A549 (cell line): ENCODE data around the gene DCXR. TPM values are rescaled to one million over a fixed set of nuclear protein-coding genes. Genes with fewer than 3 reads are reported as not detected.

Source experiments
- ATAC-seq, 2 experiments: fragments of 200-7000 bp in 1 of 2; fragments of >200 bp in 1 of 2; cut with Nextera tagmentation in 1 of 2; cut with Tn5 transposase in 1 of 2; 3 replicates each; pipeline versions ENCODE4 v1.8.0 to v1.9.1; 2018 to 2020; ENCODE audit warnings: mild to moderate bottlenecking in 1 of 2, moderate library complexity in 1 of 2
- CTCF ChIA-PET: fragments of 300-600 bp; sonication (Branson Sonifier 250); formaldehyde crosslinking; extraction: SDS; loops from one replicate; lab custom pipeline; 2021; ENCODE audit warnings: antibody characterized with exemption, inconsistent platforms; lab: Yijun Ruan, JAX
- POLR2A ChIA-PET: fragments of 350-600 bp; formaldehyde crosslinking; extraction: SDS; loops from one replicate; lab custom pipeline; 2021; ENCODE audit warnings: antibody characterized with exemption, inconsistent platforms; lab: Yijun Ruan, JAX
- DNase-seq, 2 experiments: peaks; one replicate each; pipeline versions ENCODE4 v3.0.0 to v3.0.0-alpha.2; 2011 to 2016; ENCODE audit warnings: low read depth in 1 of 2, low spot score in 1 of 2
- FAIRE-seq: peaks from 2 replicates; lab custom pipeline; 2011; peaks lifted over from hg19 to GRCh38; lab: Jason Lieb, UNC
- H3K27ac ChIP-seq, 2 experiments: fragments of >200 bp; sonication (Bioruptor Twin); formaldehyde crosslinking; 3 replicates each; pipeline ENCODE4 v1.5.1; 2016 to 2017
- H3K4me1 ChIP-seq: fragments of >200 bp; sonication (Bioruptor Twin); formaldehyde crosslinking; 3 replicates; pipeline ENCODE4 v1.6.1; 2016
- H3K4me2 ChIP-seq: fragments of >200 bp; sonication (Bioruptor Twin); formaldehyde crosslinking; 3 replicates; pipeline ENCODE4 v1.6.1; 2016
- H3K4me3 ChIP-seq: fragments of >200 bp; sonication (Bioruptor Twin); formaldehyde crosslinking; 3 replicates; pipeline ENCODE4 v1.5.1; 2016
- H3K9me3 ChIP-seq: fragments of >200 bp; sonication (Bioruptor Twin); formaldehyde crosslinking; 3 replicates; pipeline ENCODE4 v1.6.1; 2016
- CBX2 ChIP-seq: fragments of 200-600 bp; sonication (generic); IDR thresholded peaks from 2 replicates; pipeline ENCODE4 v1.6.1; 2016; ENCODE audit warnings: low read depth, mild to moderate bottlenecking, borderline replicate concordance
- EHF ChIP-seq: fragments of 250-450 bp; sonication (Bioruptor Pico); IDR thresholded peaks from 2 replicates; pipeline ENCODE4 v1.5.0; 2020; ENCODE audit warnings: mild to moderate bottlenecking
- EP300 ChIP-seq, 2 experiments: fragments of >200 bp; sonication (Bioruptor Twin); formaldehyde crosslinking; IDR thresholded peaks; 2 replicates in 1 of 2; 3 replicates in 1 of 2; pipeline ENCODE4 v1.6.1; 2016 to 2017
- FOSL2 ChIP-seq, 2 experiments: fragments of 450-650 bp in 1 of 2; fragments of >200 bp in 1 of 2; sonication (Bioruptor Twin) in 1 of 2; formaldehyde crosslinking; IDR thresholded peaks; 2 replicates each; pipeline versions ENCODE4 v1.5.0 to v1.6.1; 2016 to 2020; ENCODE audit warnings: mild to moderate bottlenecking in 1 of 2, moderate library complexity in 1 of 2
- FOXS1 ChIP-seq: fragments of 250-450 bp; sonication (Bioruptor Pico); IDR thresholded peaks from 2 replicates; pipeline ENCODE4 v1.5.0; 2020; ENCODE audit warnings: mild to moderate bottlenecking, moderate library complexity
- HDAC2 ChIP-seq: fragments of 200-600 bp; sonication (generic); IDR thresholded peaks from 2 replicates; pipeline ENCODE4 v1.6.1; 2016
- HOXA7 ChIP-seq: fragments of 250-450 bp; sonication (Bioruptor Pico); IDR thresholded peaks from 2 replicates; pipeline ENCODE4 v1.5.0; 2020; ENCODE audit warnings: mild to moderate bottlenecking, moderate library complexity
- JUN ChIP-seq, 2 experiments: fragments of >200 bp; sonication (Bioruptor Twin); formaldehyde crosslinking; IDR thresholded peaks; 2 replicates in 1 of 2; 3 replicates in 1 of 2; pipeline ENCODE4 v1.6.1; 2016 to 2017
- NFE2L2 ChIP-seq: fragments of 150-350 bp; conservative IDR thresholded peaks from 2 replicates; pipeline ENCODE4 v1.6.1; 2014; ENCODE audit warnings: low read length
- NPAS2 ChIP-seq: fragments of 250-450 bp; sonication (Bioruptor Pico); IDR thresholded peaks from 2 replicates; pipeline ENCODE4 v1.8.0; 2022; ENCODE audit warnings: mild to moderate bottlenecking, moderate library complexity, borderline replicate concordance
- POLR2A ChIP-seq: IDR thresholded peaks from 2 replicates; pipeline ENCODE4 v1.6.1; 2012; ENCODE audit warnings: mild to moderate bottlenecking, low read length
- RAD21 ChIP-seq, 2 experiments: fragments of >200 bp in 1 of 2; sonication (Bioruptor Twin) in 1 of 2; formaldehyde crosslinking in 1 of 2; IDR thresholded peaks in 1 of 2; conservative IDR thresholded peaks in 1 of 2; 2 replicates in 1 of 2; 3 replicates in 1 of 2; pipeline ENCODE4 v1.6.1; 2012 to 2018; ENCODE audit warnings: inconsistent platforms in 1 of 2
- RARB ChIP-seq: fragments of 250-450 bp; sonication (Bioruptor Pico); IDR thresholded peaks from 2 replicates; pipeline ENCODE4 v1.8.0; 2021; ENCODE audit warnings: mild to moderate bottlenecking, moderate library complexity
- RFX5 ChIP-seq: fragments of 450-650 bp; IDR thresholded peaks from 2 replicates; pipeline ENCODE4 v1.7.1; 2014; ENCODE audit warnings: antibody characterized with exemption, mild to moderate bottlenecking, moderate library complexity
- RNF2 ChIP-seq: fragments of 200-600 bp; sonication (generic); IDR thresholded peaks from 2 replicates; pipeline ENCODE4 v1.6.1; 2016; ENCODE audit warnings: low read depth, mild to moderate bottlenecking, antibody characterized with exemption, moderate library complexity, borderline replicate concordance
- TP53 ChIP-seq: fragments of 250-450 bp; sonication (Bioruptor Pico); IDR thresholded peaks from 2 replicates; pipeline ENCODE4 v1.5.0; 2021; ENCODE audit warnings: mild to moderate bottlenecking, moderate library complexity
- ZC3H11A ChIP-seq: fragments of 450-650 bp; IDR thresholded peaks from 2 replicates; pipeline ENCODE4 v1.6.1; 2014; ENCODE audit warnings: antibody characterized with exemption, mild to moderate bottlenecking
- ZNF302 ChIP-seq: fragments of 250-450 bp; sonication (Bioruptor Pico); IDR thresholded peaks from 2 replicates; pipeline ENCODE4 v1.9.0; 2021; ENCODE audit warnings: inconsistent platforms, mild to moderate bottlenecking, moderate library complexity
- ZSCAN20 ChIP-seq: fragments of 250-450 bp; sonication (Bioruptor Pico); IDR thresholded peaks from 2 replicates; pipeline ENCODE4 v1.8.0; 2022; ENCODE audit warnings: mild to moderate bottlenecking, moderate library complexity
- WGBS: methylation state at CpG from one replicate; pipeline ENCODE4 v1.1.6; 2017; ENCODE audit errors: missing lambda C conversion rate; 5-methylcytosine and 5-hydroxymethylcytosine counted together
- polyA plus RNA-seq, 4 experiments: library from polyadenylated mRNA; depleted of rRNA in 3 of 4; stranded (reverse); fragments of >200 nt; fragmentation: RNase III in 1 of 4; extraction: RNeasy Plus Mini Kit Qiagen cat#74134 plus additional on column Dnase treatment in 1 of 4; gene quantifications; 2 replicates in 3 of 4; 3 replicates in 1 of 4; pipeline ENCODE4 v1.2.3, GENCODE V29; 2011 to 2017
- TF ChIP-seq, protein P1 (sequence below): fragments of 150-350 bp; IDR thresholded peaks from 2 replicates; pipeline ENCODE4 v1.6.1; 2014; ENCODE audit warnings: low read depth, mild to moderate bottlenecking, low read length
- TF ChIP-seq, protein P2 (sequence below): fragments of >200 bp; sonication (Bioruptor Twin); formaldehyde crosslinking; IDR thresholded peaks from 2 replicates; pipeline ENCODE4 v1.6.1; 2016
- TF ChIP-seq, protein P3 (sequence below): fragments of 250-450 bp; sonication (Bioruptor Pico); IDR thresholded peaks from 2 replicates; pipeline ENCODE4 v1.5.0; 2020; ENCODE audit warnings: low read depth, mild to moderate bottlenecking, moderate library complexity

Gene DCXR
- polyA plus RNA-seq, 2 of the 4 experiments (the other 2 are of a cell fraction): 39.3 to 70.7 TPM

DNA sequence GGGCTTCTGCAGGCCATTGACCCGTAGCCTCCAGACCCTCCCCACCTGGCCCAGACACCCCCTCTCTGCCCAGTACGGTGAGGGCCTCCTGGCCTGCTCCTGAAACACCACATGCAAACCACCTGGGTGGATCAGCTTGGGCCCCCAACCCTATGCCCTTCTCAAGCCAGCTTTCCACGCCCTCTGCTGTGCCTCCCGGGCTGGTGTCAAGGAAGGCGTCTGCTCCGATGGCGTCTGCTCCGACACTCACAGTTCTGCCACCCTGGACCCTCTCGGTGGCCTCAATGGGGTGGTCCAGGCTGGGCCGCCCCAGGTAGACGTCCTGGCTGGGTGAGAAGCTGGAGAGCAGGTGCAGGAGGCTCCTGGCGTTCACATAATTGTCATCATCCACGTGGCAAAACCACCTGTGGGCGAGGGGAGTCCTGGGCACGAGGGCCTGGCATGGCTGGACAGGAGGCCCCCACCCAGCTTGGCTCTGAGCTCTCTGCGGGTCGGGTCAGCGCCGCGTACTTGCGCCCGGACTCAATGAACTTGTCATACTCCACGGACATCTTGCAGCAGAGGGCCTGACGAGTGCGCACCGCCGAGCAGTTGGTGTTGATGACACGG lies 12.8 kb upstream of the DCXR start:
- ChIA-PET CTCF (interaction anchor here (1.1 to 21.7 kb wide), 8 partner anchors 9 to 91 kb away, joined by 3 to 191 read pairs (median 4); partner anchors contain the start of genes DCXR, DUS1L and RAC3), POLR2A (interaction anchor here (1.4 to 2.0 kb wide), 2 partner anchors 13 to 48 kb away, joined by 5 to 8 read pairs; partner anchors contain the start of genes DCXR and FASN)
- peaks cover 16% of the 10 kb centered on the region; the same call in 2 of the 3 replicates for H3K4me1 ChIP-seq
- no peak for TF ChIP-seq EP300 (IDR thresholded peaks at IDR 0.05)
- no peak for TF ChIP-seq TP53
- no peak for TF ChIP-seq FOXS1 (CRISPR knock-in tag)
- TF ChIP-seq, protein P1, sequence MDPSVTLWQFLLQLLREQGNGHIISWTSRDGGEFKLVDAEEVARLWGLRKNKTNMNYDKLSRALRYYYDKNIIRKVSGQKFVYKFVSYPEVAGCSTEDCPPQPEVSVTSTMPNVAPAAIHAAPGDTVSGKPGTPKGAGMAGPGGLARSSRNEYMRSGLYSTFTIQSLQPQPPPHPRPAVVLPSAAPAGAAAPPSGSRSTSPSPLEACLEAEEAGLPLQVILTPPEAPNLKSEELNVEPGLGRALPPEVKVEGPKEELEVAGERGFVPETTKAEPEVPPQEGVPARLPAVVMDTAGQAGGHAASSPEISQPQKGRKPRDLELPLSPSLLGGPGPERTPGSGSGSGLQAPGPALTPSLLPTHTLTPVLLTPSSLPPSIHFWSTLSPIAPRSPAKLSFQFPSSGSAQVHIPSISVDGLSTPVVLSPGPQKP: no peak
- no peak for TF ChIP-seq ZSCAN20 (CRISPR knock-in tag)
- no peak for TF ChIP-seq ZNF302 (CRISPR knock-in tag)
- TF ChIP-seq HDAC2: no peak
- no peak for TF ChIP-seq NPAS2 (CRISPR knock-in tag)
- TF ChIP-seq POLR2A: no peak
- no peak for TF ChIP-seq RARB
- TF ChIP-seq, protein P2, sequence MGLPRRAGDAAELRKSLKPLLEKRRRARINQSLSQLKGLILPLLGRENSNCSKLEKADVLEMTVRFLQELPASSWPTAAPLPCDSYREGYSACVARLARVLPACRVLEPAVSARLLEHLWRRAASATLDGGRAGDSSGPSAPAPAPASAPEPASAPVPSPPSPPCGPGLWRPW: no peak
- TF ChIP-seq HOXA7 (CRISPR knock-in tag): no peak
- no peak for TF ChIP-seq RNF2
- ATAC-seq (no peak), DNase-seq (no peak), FAIRE-seq (no peak)
- peak overlapping the region; percentile 91 for H3K4me2 ChIP-seq
- WGBS: 89% methylated on average over 28 of the region's 28 CpGs
- no peaks in the 10 kb centered on the region for H3K9me3 ChIP-seq
- H3K27ac ChIP-seq: peak overlapping the region in 1 of 2 experiments; percentile 95; a peak in 4 of 6 replicates
- H3K4me3 ChIP-seq: peak overlapping the region; percentile 97; the same call in 1 of the 3 replicates

DNA sequence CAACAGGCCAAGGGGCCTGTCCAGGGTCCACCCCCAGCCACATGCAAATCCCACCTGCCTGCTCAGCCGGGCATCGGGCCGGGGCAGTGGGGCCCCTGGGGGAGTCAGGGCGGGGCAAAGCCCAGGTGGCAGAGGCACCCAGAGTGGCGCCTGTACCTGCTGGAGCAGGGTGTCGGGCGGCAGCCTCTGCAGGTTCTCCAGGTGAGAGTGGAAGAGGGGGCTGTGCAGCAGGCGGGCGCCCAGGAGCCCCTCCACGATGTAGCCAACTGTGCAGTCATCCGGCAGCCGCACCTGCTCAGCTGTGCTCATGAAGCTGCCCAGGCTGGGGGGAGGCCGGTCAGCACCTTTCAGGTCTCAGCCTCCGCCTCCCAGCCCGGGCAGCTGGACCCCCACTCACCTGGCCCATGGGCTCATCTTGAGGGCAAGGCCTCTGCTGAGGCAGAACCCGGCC lies 12.0 kb upstream of the DCXR start:
- no peak for FAIRE-seq
- CTCF ChIA-PET: interaction anchor here (0.9 to 21.7 kb wide), 7 partner anchors 8 to 90 kb away, joined by 3 to 191 read pairs (median 5); partner anchors contain the start of genes DCXR, NOTUM and RAC3
- POLR2A ChIA-PET: interaction anchor here (1.4 to 2.0 kb wide), 2 partner anchors 12 to 49 kb away, joined by 5 to 8 read pairs; partner anchors contain the start of genes DCXR and FASN
- WGBS: 94% methylated on average over 14 of the region's 16 CpGs
- no peaks in the 10 kb centered on the region for H3K9me3 ChIP-seq
- TF ChIP-seq FOSL2 (IDR thresholded peaks at IDR 0.05): no peak
- no peak for TF ChIP-seq FOSL2 (CRISPR knock-in tag; IDR thresholded peaks at IDR 0.05)
- no peak for TF ChIP-seq ZC3H11A
- TF ChIP-seq RFX5: no peak
- no peak for TF ChIP-seq NFE2L2
- TF ChIP-seq CBX2: no peak
- TF ChIP-seq, protein P3, sequence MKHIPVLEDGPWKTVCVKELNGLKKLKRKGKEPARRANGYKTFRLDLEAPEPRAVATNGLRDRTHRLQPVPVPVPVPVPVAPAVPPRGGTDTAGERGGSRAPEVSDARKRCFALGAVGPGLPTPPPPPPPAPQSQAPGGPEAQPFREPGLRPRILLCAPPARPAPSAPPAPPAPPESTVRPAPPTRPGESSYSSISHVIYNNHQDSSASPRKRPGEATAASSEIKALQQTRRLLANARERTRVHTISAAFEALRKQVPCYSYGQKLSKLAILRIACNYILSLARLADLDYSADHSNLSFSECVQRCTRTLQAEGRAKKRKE (CRISPR knock-in tag): no peak
- no peak for TF ChIP-seq ZSCAN20 (CRISPR knock-in tag)
- no peak for TF ChIP-seq TP53
- no peak for TF ChIP-seq JUN (IDR thresholded peaks at IDR 0.05)
- TF ChIP-seq EHF (CRISPR knock-in tag): no peak
- TF ChIP-seq RAD21 (conservative IDR thresholded peaks at IDR 0.05 in 1 of 2, IDR thresholded peaks at IDR 0.05 in 1 of 2): no peak
- no peak overlapping the region for H3K4me3 ChIP-seq
- no peak for ATAC-seq
- no peak overlapping the region for H3K4me2 ChIP-seq
- DNase-seq: no peak
- peaks cover 16% of the 10 kb centered on the region; the same call in 2 of the 3 replicates for H3K4me1 ChIP-seq
- H3K27ac ChIP-seq: no peak overlapping the region
